Effector memory CD8-positive, alpha-beta T cell (primary cell): ENCODE data around the gene CLCC1.
"Not testable (repeated sequence)": the region's sequence is repeated elsewhere in the genome, so short reads cannot be mapped to it uniquely, and the experiment has no call there.

ENCODE experiments used
- ATAC-seq: fragments of 150-1000 bp; cut with Tn5 transposase; replicated peaks from 2 replicates; pipeline ENCODE4 v1.10.0; 2021; ENCODE audit warnings: mild to moderate bottlenecking, moderate library complexity
- DNase-seq, 3 experiments: peaks; one replicate each; pipeline ENCODE4 v3.0.0; 2021
- H3K27ac Mint-ChIP-seq, 2 donors: one replicate each; pipeline ENCODE4 v1.8.0; 2022; ENCODE audit warnings: mild to moderate bottlenecking in 2 of 2, mixed read lengths in 2 of 2, moderate library complexity in 2 of 2
- H3K27me3 Mint-ChIP-seq, 2 donors: one replicate each; pipeline ENCODE4 v1.8.0; 2022; ENCODE audit warnings: mixed read lengths in 2 of 2
- H3K36me3 Mint-ChIP-seq: one replicate; pipeline ENCODE4 v1.8.0; 2022; ENCODE audit warnings: mild to moderate bottlenecking, moderate library complexity, mixed read lengths; ENCODE audit not compliant: insufficient read depth
- H3K4me1 Mint-ChIP-seq, 2 donors: one replicate each; pipeline ENCODE4 v1.8.0; 2022; ENCODE audit warnings: low read depth in 2 of 2, mixed read lengths in 2 of 2
- H3K4me3 Mint-ChIP-seq, 2 donors: one replicate each; pipeline ENCODE4 v1.8.0; 2022; ENCODE audit warnings: mild to moderate bottlenecking in 2 of 2, mixed read lengths in 2 of 2, moderate library complexity in 2 of 2
- H3K9me3 Mint-ChIP-seq, 2 donors: one replicate each; pipeline ENCODE4 v1.8.0; 2022; ENCODE audit warnings: mixed read lengths in 2 of 2
- total RNA-seq, 9 experiments: gene quantifications; one replicate each; lab custom pipeline; 2026; lab: John Stamatoyannopoulos, UW

CLCC1 gene
- 24.9 to 99.0 (median 38.2) reads per million in 9 experiments for total RNA-seq

DNA sequence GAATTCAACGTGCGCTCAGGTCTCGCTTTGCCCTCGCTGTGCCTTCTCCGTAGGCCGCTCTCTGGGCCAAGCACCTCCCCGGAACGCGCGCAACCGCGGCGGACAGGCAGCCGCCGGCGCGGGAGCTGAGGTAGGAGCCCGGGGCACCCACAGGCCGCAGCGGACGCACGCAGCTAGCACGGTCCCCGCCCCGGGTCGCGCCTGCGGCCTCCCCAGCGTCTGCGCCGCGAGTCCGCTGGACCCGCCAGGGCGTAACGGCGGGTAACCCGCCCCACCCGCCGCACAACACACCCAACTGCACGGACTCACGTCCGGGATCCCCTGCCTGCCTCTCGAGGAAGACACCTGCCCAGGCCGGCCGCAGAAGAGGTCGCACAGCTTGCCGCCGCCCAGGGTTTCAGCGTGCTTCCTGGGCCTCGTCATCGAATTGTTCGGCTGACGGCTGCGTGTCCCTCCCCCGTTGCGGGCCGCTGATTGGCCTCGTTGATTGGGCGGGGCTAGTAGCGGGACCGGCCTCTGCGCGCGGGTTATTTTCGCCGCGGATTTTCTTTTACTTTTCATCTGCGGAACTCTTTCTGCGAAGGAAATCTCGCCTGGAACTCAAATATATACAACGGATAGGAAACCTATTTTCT, at the start of gene CLCC1:
CLCC1 (minus strand) TSS at position 433 of the 635 bp plus-strand sequence. CDS start 13,047 bp downstream, outside the sequence.
- H3K4me1 Mint-ChIP-seq: peaks cover 20 to 27% of the 10 kb centered on the region in 2 donors
- ATAC-seq: peak; percentile 84
- peak; percentile 89 to 91 (median 90) for DNase-seq
- H3K9me3 Mint-ChIP-seq: no peaks in the 10 kb centered on the region
- no peaks in the 10 kb centered on the region for H3K27me3 Mint-ChIP-seq
- peaks cover 32% of the 10 kb centered on the region for H3K36me3 Mint-ChIP-seq
- H3K4me3 Mint-ChIP-seq: peak within 1 kb of the TSS; percentile 79 to 82
- H3K27ac Mint-ChIP-seq: peak within 1 kb of the TSS; percentile 89 to 95

- Mint-ChIP-seq H3K36me3 (peaks cover 24% of the 10 kb centered on the region), H3K9me3 (no peaks in the 10 kb centered on the region), H3K27ac (no peak overlapping the region), H3K4me3 (no peak overlapping the region), H3K27me3 (no peaks in the 10 kb centered on the region), H3K4me1 (no peaks in the 10 kb centered on the region)
- no peak for DNase-seq
- no peak for ATAC-seq
These were observed 48.1 kb upstream of the CLCC1 start for GRCh38 chr1:109011335-109011734.

DNA sequence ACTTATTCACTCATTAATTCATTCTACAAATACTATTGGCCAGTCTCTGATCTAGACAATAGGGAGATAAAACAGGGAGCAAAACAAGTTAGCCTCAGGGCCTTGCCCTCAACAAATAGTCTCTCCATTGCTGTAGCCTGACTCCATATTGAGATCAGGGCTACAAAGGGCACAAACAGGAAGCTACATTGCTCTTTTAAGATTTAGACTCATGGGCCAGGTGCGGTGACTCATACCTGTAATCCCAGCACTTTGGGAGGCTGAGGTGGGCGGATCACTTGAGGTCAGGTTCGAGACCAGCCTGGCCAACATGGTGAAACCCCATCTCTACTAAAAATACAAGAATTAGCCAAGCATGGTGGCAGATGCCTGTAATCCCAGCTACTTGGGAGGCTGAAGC, 33.3 kb upstream of the CLCC1 start:
- H3K27me3 Mint-ChIP-seq, H3K27ac Mint-ChIP-seq, H3K4me3 Mint-ChIP-seq, DNase-seq, H3K4me1 Mint-ChIP-seq, ATAC-seq, H3K9me3 Mint-ChIP-seq: not testable (repeated sequence)
- peaks cover 50% of the 10 kb centered on the region for H3K36me3 Mint-ChIP-seq

DNA sequence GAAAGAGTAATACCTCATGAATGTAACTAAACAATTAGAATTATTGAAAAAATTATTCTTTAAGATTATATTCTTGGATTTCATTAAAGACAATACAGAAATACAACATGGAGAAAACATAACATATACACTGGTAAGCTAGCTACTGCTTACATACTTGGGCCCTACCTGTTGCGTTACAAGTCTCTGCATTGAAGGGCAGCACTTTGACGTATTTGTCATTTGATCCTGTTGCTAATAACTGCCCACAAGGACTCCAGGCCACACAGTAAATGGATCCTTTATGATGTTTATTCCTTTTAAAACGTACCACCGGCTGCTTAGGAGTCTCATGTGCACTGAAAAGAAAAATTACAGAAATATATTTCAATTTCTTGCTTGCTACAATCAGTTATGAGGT, 19.8 kb upstream of the CLCC1 start:
- H3K4me3 Mint-ChIP-seq: no peak overlapping the region
- H3K27ac Mint-ChIP-seq: no peak overlapping the region
- no peaks in the 10 kb centered on the region for H3K27me3 Mint-ChIP-seq
- no peak for DNase-seq
- H3K36me3 Mint-ChIP-seq: peaks cover 13% of the 10 kb centered on the region
- no peaks in the 10 kb centered on the region for H3K4me1 Mint-ChIP-seq
- H3K9me3 Mint-ChIP-seq: no peaks in the 10 kb centered on the region
- ATAC-seq: no peak

- Mint-ChIP-seq H3K9me3 (no peaks in the 10 kb centered on the region), H3K27me3 (no peaks in the 10 kb centered on the region), H3K36me3 (peaks cover 15% of the 10 kb centered on the region)
These were observed 13.4 kb upstream of the CLCC1 start for GRCh38 chr1:108976658-108977057.

DNA sequence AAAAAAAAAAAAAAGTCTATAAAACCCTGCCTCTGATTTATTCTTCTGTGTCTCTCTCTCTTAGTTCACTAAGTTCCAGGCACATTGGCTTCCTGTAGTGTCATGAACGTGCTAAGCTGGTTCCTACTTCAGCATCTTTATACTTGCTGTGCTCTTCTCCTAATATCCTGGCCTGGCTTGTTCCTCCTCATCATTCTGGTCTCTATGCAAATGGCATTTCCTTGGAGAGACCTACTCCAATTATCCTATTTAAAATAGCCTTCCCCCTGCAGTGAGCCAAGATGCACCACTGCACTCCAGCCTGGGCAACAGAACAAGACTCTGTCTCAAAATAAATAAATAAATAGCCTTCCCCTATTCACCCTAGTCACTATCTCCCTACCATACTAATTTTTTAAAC, 9.7 kb upstream of the CLCC1 start:
- no peaks in the 10 kb centered on the region for H3K4me1 Mint-ChIP-seq

More at GRCh38 chr1:108976658-108977057, 13.4 kb upstream of the CLCC1 start:
- no peak overlapping the region for H3K27ac Mint-ChIP-seq
- no peak for ATAC-seq
- H3K4me3 Mint-ChIP-seq: no peak overlapping the region
- DNase-seq: no peak
- no peaks in the 10 kb centered on the region for H3K4me1 Mint-ChIP-seq

GRCh38 chr1:108969346-108969745, 6.1 kb upstream of the CLCC1 start:
- H3K4me1 Mint-ChIP-seq: no peaks in the 10 kb centered on the region
- no peak overlapping the region for H3K4me3 Mint-ChIP-seq
- no peak for ATAC-seq
- H3K27ac Mint-ChIP-seq: no peak overlapping the region
- H3K9me3 Mint-ChIP-seq: no peaks in the 10 kb centered on the region
- DNase-seq: no peak
- no peaks in the 10 kb centered on the region for H3K27me3 Mint-ChIP-seq
- peaks cover 18% of the 10 kb centered on the region for H3K36me3 Mint-ChIP-seq

More for the DNA sequence above, 9.7 kb upstream of the CLCC1 start:
- Mint-ChIP-seq H3K4me3 (no peak overlapping the region), H3K27me3 (no peaks in the 10 kb centered on the region), H3K9me3 (no peaks in the 10 kb centered on the region), H3K36me3 (peaks cover 12% of the 10 kb centered on the region), H3K27ac (no peak overlapping the region)
- DNase-seq: no peak
- no peak for ATAC-seq

DNA sequence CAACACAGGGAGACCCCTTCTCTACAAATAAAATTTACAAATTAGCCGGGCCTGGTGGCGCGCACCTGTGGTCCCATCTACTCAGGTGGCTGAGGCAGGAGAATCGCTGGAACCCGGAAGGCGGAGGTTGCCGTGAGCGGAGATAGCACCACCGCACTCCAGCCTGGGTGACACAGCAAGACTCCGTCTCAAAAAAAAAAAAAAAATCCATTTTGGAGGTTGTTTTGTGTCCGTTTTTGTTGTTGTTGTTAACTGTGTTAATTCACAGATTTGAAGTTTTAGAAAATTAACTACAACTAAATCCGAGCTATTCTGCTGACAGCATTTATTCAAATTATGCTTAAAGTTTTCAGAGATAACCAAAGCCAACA, 618 bp downstream of the CLCC1 start:
- ATAC-seq (peak; percentile 1), DNase-seq (peak in 2 of 3 experiments; percentile 10 to 12)
- Mint-ChIP-seq H3K27me3 (no peaks in the 10 kb centered on the region), H3K9me3 (no peaks in the 10 kb centered on the region), H3K36me3 (peaks cover 32% of the 10 kb centered on the region), H3K4me3 (peak overlapping the region; percentile 79 to 82), H3K27ac (peak overlapping the region; percentile 89 to 95), H3K4me1 (peaks cover 22 to 30% of the 10 kb centered on the region in 2 donors)

- peak overlapping the region; percentile 89 to 95 for H3K27ac Mint-ChIP-seq
- DNase-seq (no peak), ATAC-seq (no peak)
- peak overlapping the region; percentile 79 to 82 for H3K4me3 Mint-ChIP-seq
- H3K36me3 Mint-ChIP-seq: peaks cover 32% of the 10 kb centered on the region
- peaks cover 29 to 38% of the 10 kb centered on the region in 2 donors for H3K4me1 Mint-ChIP-seq
- H3K27me3 Mint-ChIP-seq: no peaks in the 10 kb centered on the region
- no peaks in the 10 kb centered on the region for H3K9me3 Mint-ChIP-seq
These were observed 1.4 kb downstream of the CLCC1 start for GRCh38 chr1:108961752-108962486.

- Mint-ChIP-seq H3K9me3 (no peaks in the 10 kb centered on the region), H3K36me3 (peaks cover 39% of the 10 kb centered on the region), H3K27ac (no peak overlapping the region), H3K27me3 (no peaks in the 10 kb centered on the region), H3K4me3 (peak overlapping the region; percentile 79 to 82), H3K4me1 (peaks cover 34 to 44% of the 10 kb centered on the region in 2 donors)
- peak; percentile 32 to 50 (median 39) for DNase-seq
- peak; percentile 25 for ATAC-seq
These were observed 2.1 kb downstream of the CLCC1 start for GRCh38 chr1:108961198-108961597.

- DNase-seq (no peak), ATAC-seq (no peak)
- no peak overlapping the region for H3K27ac Mint-ChIP-seq
- H3K36me3 Mint-ChIP-seq: peaks cover 42% of the 10 kb centered on the region
- H3K4me3 Mint-ChIP-seq: peak overlapping the region in 1 of 2 donors; percentile 79
- peaks cover 37 to 48% of the 10 kb centered on the region in 2 donors for H3K4me1 Mint-ChIP-seq
- no peaks in the 10 kb centered on the region for H3K9me3 Mint-ChIP-seq
- no peaks in the 10 kb centered on the region for H3K27me3 Mint-ChIP-seq
These were observed 2.6 kb downstream of the CLCC1 start for GRCh38 chr1:108960719-108961118.

DNA sequence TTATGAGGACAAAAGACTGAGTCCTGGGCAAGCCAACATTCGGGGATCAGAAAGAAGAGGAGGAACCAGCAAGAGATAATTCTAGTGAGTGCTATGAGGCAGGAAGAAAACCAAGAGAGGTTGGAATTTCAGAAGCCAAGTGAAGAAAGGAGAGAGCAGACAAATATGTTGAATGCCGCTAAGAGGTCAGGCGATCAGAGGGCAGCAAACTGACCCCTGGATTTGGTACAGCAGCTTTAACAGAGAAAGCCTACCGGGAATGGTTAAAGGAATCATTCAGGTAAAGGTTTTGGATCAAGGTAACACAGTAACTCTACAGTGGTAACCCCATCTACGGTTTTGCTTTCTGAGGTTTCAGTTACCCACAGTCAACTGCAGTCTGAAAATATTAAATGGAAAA, 5.4 kb downstream of the CLCC1 start:
- ATAC-seq: no peak

GRCh38 chr1:108955881-108956280, 7.4 kb downstream of the CLCC1 start:
- H3K4me3 Mint-ChIP-seq: peak overlapping the region; percentile 52 to 62
- peaks cover 22 to 43% of the 10 kb centered on the region in 2 donors for H3K4me1 Mint-ChIP-seq
- no peaks in the 10 kb centered on the region for H3K27me3 Mint-ChIP-seq
- ATAC-seq (no peak), DNase-seq (no peak)
- H3K9me3 Mint-ChIP-seq: no peaks in the 10 kb centered on the region
- H3K36me3 Mint-ChIP-seq: peaks cover 14% of the 10 kb centered on the region
- H3K27ac Mint-ChIP-seq: peak overlapping the region; percentile 90 to 92

More for the DNA sequence above, 5.4 kb downstream of the CLCC1 start:
- H3K36me3 Mint-ChIP-seq: peaks cover 24% of the 10 kb centered on the region
- no peak overlapping the region for H3K27ac Mint-ChIP-seq
- no peak for DNase-seq
- peaks cover 32 to 52% of the 10 kb centered on the region in 2 donors for H3K4me1 Mint-ChIP-seq
- H3K4me3 Mint-ChIP-seq: no peak overlapping the region
- no peaks in the 10 kb centered on the region for H3K9me3 Mint-ChIP-seq
- no peaks in the 10 kb centered on the region for H3K27me3 Mint-ChIP-seq

GRCh38 chr1:108955111-108955510, 8.2 kb downstream of the CLCC1 start:
- Mint-ChIP-seq H3K4me3 (no peak overlapping the region), H3K27ac (no peak overlapping the region), H3K36me3 (peaks cover 14% of the 10 kb centered on the region), H3K27me3 (no peaks in the 10 kb centered on the region), H3K4me1 (peaks cover 21 to 36% of the 10 kb centered on the region in 2 donors), H3K9me3 (no peaks in the 10 kb centered on the region)
- DNase-seq (no peak), ATAC-seq (no peak)
